ENCODE data around the gene CLDN2.
A peak's percentile ranks its signal among the peaks of the same experiment; 100 is the strongest.

CLDN2 gene

DNA sequence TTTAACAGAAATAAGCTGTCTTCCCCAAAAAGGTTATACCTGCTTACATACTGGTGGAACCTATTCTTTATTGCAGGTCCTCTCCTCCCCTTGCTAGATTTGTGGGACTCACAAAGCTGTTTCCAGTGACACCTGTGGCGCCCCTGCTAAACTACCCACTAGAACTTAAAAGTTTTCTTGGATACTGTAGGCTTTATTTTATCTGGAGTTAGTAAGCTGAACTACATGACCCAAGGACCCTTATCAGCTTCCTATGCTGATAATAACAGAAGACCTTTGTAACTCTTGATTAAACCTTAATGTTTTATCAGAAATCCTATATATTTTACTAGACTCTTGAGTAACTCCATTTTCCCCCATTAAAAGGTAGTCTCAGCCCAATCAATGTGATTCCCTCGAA is 32.3 kb downstream of the CLDN2 start (continued):
- no peak for TF ChIP-seq KLF8 (tag by site-specific recombination; IDR thresholded peaks at IDR 0.05)
- TF ChIP-seq ZNF19 (tag by site-specific recombination; IDR thresholded peaks at IDR 0.05; ENCODE audit: low read depth) = no peak
- no peak for TF ChIP-seq ZNF221 (tag by site-specific recombination; IDR thresholded peaks at IDR 0.05; ENCODE audit: borderline replicate concordance)
- TF ChIP-seq, protein P1, sequence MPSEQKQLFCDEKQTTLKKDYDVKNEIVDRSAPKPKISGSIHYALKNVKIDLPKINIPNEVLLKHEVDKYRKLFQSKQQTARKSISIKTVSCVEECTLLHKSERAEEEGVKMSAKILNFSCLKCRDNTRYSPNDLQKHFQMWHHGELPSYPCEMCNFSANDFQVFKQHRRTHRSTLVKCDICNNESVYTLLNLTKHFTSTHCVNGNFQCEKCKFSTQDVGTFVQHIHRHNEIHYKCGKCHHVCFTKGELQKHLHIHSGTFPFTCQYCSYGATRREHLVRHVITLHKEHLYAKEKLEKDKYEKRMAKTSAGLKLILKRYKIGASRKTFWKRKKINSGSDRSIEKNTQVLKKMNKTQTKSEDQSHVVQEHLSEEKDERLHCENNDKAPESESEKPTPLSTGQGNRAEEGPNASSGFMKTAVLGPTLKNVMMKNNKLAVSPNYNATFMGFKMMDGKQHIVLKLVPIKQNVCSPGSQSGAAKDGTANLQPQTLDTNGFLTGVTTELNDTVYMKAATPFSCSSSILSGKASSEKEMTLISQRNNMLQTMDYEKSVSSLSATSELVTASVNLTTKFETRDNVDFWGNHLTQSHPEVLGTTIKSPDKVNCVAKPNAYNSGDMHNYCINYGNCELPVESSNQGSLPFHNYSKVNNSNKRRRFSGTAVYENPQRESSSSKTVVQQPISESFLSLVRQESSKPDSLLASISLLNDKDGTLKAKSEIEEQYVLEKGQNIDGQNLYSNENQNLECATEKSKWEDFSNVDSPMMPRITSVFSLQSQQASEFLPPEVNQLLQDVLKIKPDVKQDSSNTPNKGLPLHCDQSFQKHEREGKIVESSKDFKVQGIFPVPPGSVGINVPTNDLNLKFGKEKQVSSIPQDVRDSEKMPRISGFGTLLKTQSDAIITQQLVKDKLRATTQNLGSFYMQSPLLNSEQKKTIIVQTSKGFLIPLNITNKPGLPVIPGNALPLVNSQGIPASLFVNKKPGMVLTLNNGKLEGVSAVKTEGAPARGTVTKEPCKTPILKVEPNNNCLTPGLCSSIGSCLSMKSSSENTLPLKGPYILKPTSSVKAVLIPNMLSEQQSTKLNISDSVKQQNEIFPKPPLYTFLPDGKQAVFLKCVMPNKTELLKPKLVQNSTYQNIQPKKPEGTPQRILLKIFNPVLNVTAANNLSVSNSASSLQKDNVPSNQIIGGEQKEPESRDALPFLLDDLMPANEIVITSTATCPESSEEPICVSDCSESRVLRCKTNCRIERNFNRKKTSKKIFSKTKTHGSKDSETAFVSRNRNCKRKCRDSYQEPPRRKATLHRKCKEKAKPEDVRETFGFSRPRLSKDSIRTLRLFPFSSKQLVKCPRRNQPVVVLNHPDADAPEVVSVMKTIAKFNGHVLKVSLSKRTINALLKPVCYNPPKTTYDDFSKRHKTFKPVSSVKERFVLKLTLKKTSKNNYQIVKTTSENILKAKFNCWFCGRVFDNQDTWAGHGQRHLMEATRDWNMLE (tag by site-specific recombination; conservative IDR thresholded peaks at IDR 0.05; ENCODE audit: low read depth) = no peak
- TF ChIP-seq ZNF707 (tag by site-specific recombination; IDR thresholded peaks at IDR 0.05) = no peak
- no peak for TF ChIP-seq GLI2 (tag by site-specific recombination; IDR thresholded peaks at IDR 0.05; ENCODE audit: borderline replicate concordance, low read depth)

DNA sequence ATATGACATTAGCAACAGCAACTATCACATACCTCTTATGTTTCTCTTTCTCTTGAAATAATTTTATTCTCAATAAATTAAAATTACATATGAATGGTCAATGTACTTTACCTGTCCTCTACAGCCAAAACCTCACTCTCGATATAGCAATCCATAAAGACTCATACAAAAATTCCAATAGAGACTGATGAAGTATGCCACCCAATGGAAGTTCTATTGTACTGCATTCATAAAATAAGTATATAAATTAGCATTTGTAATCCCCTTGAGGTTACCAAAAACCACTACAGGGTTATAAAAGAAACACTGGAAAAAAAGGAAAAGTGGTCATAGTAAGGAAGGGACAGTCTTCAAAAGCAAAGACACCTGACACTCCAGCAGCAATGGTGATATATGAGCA is 32.8 kb downstream of the CLDN2 start:
- Histone ChIP-seq H3K9me3 (ENCODE audit: control insufficient read depth, insufficient read depth, low read depth, low read length) (no peaks in the 10 kb centered on the region), H3K4me1 (ENCODE audit: control insufficient read depth, insufficient read depth, low read length) (no peaks in the 10 kb centered on the region), H3K27ac (ENCODE audit: extremely low read depth, low read depth, low read length) (no peak overlapping the region), H3K36me3 (ENCODE audit: control insufficient read depth in 2 of 2, insufficient read depth in 1 of 2, low read length in 2 of 2) (peaks cover 23 to 70% of the 10 kb centered on the region in 2 experiments), H3K4me3 (ENCODE audit: low read depth, low read length) (no peak overlapping the region)
- POLR2A ChIA-PET = no interaction called here
- TF ChIP-seq ZNF394 (tag by site-specific recombination; IDR thresholded peaks at IDR 0.05; ENCODE audit: borderline replicate concordance) = no peak
- TF ChIP-seq, protein P2, sequence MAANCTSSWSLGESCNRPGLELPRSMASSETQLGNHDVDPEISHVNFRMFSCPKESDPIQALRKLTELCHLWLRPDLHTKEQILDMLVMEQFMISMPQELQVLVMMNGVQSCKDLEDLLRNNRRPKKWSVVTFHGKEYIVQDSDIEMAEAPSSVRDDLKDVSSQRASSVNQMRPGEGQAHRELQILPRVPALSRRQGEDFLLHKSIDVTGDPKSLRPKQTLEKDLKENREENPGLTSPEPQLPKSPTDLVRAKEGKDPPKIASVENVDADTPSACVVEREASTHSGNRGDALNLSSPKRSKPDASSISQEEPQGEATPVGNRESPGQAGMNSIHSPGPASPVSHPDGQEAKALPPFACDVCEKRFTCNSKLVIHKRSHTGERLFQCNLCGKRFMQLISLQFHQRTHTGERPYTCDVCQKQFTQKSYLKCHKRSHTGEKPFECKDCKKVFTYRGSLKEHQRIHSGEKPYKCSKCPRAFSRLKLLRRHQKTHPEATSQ (tag by site-specific recombination; IDR thresholded peaks at IDR 0.05) = no peak
- peak; percentile 30 for TF ChIP-seq ZNF654 (tag by site-specific recombination; IDR thresholded peaks at IDR 0.05; ENCODE audit: low read depth)
- TF ChIP-seq, protein P3, sequence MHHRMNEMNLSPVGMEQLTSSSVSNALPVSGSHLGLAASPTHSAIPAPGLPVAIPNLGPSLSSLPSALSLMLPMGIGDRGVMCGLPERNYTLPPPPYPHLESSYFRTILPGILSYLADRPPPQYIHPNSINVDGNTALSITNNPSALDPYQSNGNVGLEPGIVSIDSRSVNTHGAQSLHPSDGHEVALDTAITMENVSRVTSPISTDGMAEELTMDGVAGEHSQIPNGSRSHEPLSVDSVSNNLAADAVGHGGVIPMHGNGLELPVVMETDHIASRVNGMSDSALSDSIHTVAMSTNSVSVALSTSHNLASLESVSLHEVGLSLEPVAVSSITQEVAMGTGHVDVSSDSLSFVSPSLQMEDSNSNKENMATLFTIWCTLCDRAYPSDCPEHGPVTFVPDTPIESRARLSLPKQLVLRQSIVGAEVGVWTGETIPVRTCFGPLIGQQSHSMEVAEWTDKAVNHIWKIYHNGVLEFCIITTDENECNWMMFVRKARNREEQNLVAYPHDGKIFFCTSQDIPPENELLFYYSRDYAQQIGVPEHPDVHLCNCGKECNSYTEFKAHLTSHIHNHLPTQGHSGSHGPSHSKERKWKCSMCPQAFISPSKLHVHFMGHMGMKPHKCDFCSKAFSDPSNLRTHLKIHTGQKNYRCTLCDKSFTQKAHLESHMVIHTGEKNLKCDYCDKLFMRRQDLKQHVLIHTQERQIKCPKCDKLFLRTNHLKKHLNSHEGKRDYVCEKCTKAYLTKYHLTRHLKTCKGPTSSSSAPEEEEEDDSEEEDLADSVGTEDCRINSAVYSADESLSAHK (tag by site-specific recombination; IDR thresholded peaks at IDR 0.05) = no peak
- CTCF ChIA-PET = interaction anchor here (0.6 to 2.6 kb wide), 9 partner anchors 10 to 1092 kb away, joined by 3 to 16 read pairs (median 4); partner anchors contain the start of gene VSIG1

DNA sequence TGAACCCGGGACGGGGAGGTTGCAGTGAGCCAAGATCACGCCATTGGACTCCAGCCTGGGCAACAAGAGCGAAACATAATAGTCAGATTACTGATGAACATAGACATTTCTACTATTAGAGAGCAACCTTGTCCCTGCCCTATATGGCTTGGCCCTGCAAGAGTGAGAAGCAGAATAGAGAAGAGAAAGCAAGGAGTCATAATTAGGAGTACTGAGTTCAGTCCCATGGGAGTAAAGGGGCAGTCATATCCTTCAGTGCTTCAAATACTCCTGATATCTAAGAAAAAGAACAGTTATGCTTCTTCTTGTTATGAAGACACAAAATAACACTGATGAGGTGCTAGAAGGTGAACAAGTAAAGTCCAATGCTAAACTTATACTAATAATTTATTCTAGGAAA is 33.8 kb downstream of the CLDN2 start:
- H3K4me3 ChIP-seq (ENCODE audit: low read depth, low read length) = no peak overlapping the region
- CTCF ChIA-PET = interaction anchor here (1.0 to 2.4 kb wide), 4 partner anchors 17 to 61 kb away, joined by 3 to 12 read pairs (median 4); no protein-coding TSS in a partner anchor
- H3K9me3 ChIP-seq (ENCODE audit: control insufficient read depth, insufficient read depth, low read depth, low read length) = no peaks in the 10 kb centered on the region
- POLR2A ChIA-PET = no interaction called here
- H3K4me1 ChIP-seq (ENCODE audit: control insufficient read depth, insufficient read depth, low read length) = no peaks in the 10 kb centered on the region
- TF ChIP-seq KLF16 (tag by site-specific recombination; IDR thresholded peaks at IDR 0.05) (no peak), ZNF670 (tag by site-specific recombination; IDR thresholded peaks at IDR 0.05; ENCODE audit: low read depth) (no peak), ZSCAN30 (tag by site-specific recombination; IDR thresholded peaks at IDR 0.05) (no peak), WT1 (tag by site-specific recombination; IDR thresholded peaks at IDR 0.05) (no peak), ZNF664 (tag by site-specific recombination; IDR thresholded peaks at IDR 0.05) (no peak), ZNF707 (tag by site-specific recombination; IDR thresholded peaks at IDR 0.05) (no peak), ZNF792 (tag by site-specific recombination; IDR thresholded peaks at IDR 0.05) (no peak), BCL11B (tag by site-specific recombination; IDR thresholded peaks at IDR 0.05; ENCODE audit: low read depth) (no peak), KLF9 (tag by site-specific recombination; IDR thresholded peaks at IDR 0.05; ENCODE audit: low read depth) (no peak), ZBTB20 (tag by site-specific recombination; IDR thresholded peaks at IDR 0.05) (no peak), OSR2 (tag by site-specific recombination; IDR thresholded peaks at IDR 0.05) (no peak), ZNF629 (tag by site-specific recombination; IDR thresholded peaks at IDR 0.05) (no peak), FEZF1 (tag by site-specific recombination; IDR thresholded peaks at IDR 0.05) (no peak)
- TF ChIP-seq, protein P4, sequence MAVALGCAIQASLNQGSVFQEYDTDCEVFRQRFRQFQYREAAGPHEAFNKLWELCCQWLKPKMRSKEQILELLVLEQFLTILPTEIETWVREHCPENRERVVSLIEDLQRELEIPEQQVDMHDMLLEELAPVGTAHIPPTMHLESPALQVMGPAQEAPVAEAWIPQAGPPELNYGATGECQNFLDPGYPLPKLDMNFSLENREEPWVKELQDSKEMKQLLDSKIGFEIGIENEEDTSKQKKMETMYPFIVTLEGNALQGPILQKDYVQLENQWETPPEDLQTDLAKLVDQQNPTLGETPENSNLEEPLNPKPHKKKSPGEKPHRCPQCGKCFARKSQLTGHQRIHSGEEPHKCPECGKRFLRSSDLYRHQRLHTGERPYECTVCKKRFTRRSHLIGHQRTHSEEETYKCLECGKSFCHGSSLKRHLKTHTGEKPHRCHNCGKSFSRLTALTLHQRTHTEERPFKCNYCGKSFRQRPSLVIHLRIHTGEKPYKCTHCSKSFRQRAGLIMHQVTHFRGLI (tag by site-specific recombination; IDR thresholded peaks at IDR 0.05) = no peak
- no peak overlapping the region for H3K27ac ChIP-seq (ENCODE audit: extremely low read depth, low read depth, low read length)
- H3K36me3 ChIP-seq (ENCODE audit: control insufficient read depth in 2 of 2, insufficient read depth in 1 of 2, low read length in 2 of 2) = peaks cover 25 to 78% of the 10 kb centered on the region in 2 experiments
